Activated gamma-delta T cell treated with Interleukin-2 at 50 U/mL for 16 hours (primary cell): ENCODE data around the gene DPM2.

Source experiments
- DNase-seq: peaks from one replicate; pipeline ENCODE4 v3.0.0-alpha.2; 2020

DPM2 gene

GRCh38 chr9:127953768-127954505 lies 16.3 kb upstream of the DPM2 start:
- DNase-seq, result no peak

- DNase-seq, result no peak
Observed at GRCh38 chr9:127953154-127953553, 15.5 kb upstream of the DPM2 start.

- no peak for DNase-seq
Observed at GRCh38 chr9:127950513-127951289, 13.0 kb upstream of the DPM2 start.

- no peak for DNase-seq
Observed at GRCh38 chr9:127949827-127950512, 12.3 kb upstream of the DPM2 start.

- DNase-seq, result no peak
Observed at GRCh38 chr9:127947841-127948710, 10.4 kb upstream of the DPM2 start.

- no peak for DNase-seq
Observed at GRCh38 chr9:127946728-127947127, 9.1 kb upstream of the DPM2 start.

GRCh38 chr9:127945942-127946341 lies 8.3 kb upstream of the DPM2 start:
- no peak for DNase-seq

GRCh38 chr9:127945338-127945737 lies 7.7 kb upstream of the DPM2 start:
- DNase-seq, result no peak

- DNase-seq, result no peak
Observed at GRCh38 chr9:127944586-127945218, 7.0 kb upstream of the DPM2 start.

- peak; percentile 70 for DNase-seq
Observed at GRCh38 chr9:127943731-127944144, 6.1 kb upstream of the DPM2 start.

- DNase-seq, result no peak
Observed at GRCh38 chr9:127943011-127943662, 5.5 kb upstream of the DPM2 start.

- DNase-seq, result peak; percentile 37
Observed at GRCh38 chr9:127942216-127943010, 4.8 kb upstream of the DPM2 start.

GRCh38 chr9:127941961-127942215 lies 4.2 kb upstream of the DPM2 start:
- DNase-seq, result no peak

GRCh38 chr9:127941062-127941960 lies 3.7 kb upstream of the DPM2 start:
- DNase-seq, result no peak

- no peak for DNase-seq
Observed at GRCh38 chr9:127940593-127940992, 2.9 kb upstream of the DPM2 start.

GRCh38 chr9:127938298-127938690 lies 640 bp upstream of the DPM2 start:
- no peak for DNase-seq

GRCh38 chr9:127937056-127937387 lies 632 bp downstream of the DPM2 start:
- DNase-seq, result no peak

GRCh38 chr9:127936347-127936852 lies 1.3 kb downstream of the DPM2 start:
- DNase-seq, result no peak

- DNase-seq, result no peak
Observed at GRCh38 chr9:127935765-127936221, 1.9 kb downstream of the DPM2 start.

GRCh38 chr9:127934986-127935385 lies 2.7 kb downstream of the DPM2 start:
- no peak for DNase-seq
